BJ (cell line): Measurements from ENCODE around the gene PABPC1L2B. TPM values are rescaled to one million over a fixed set of nuclear protein-coding genes. Genes with fewer than 3 reads are reported as not detected.

Source experiments
- CTCF ChIA-PET: fragments of 350-600 bp; formaldehyde crosslinking; extraction: SDS; loops from one replicate; lab custom pipeline; 2021; ENCODE audit warnings: antibody characterized with exemption, inconsistent platforms; lab: Yijun Ruan, JAX
- POLR2A ChIA-PET: fragments of 300-600 bp; sonication (Branson Sonifier 250); formaldehyde crosslinking; extraction: SDS; loops from one replicate; lab custom pipeline; 2021; ENCODE audit warnings: antibody characterized with exemption; lab: Charles Lee
- DNase-seq: peaks from one replicate; pipeline ENCODE4 v3.0.0-alpha.2; 2011; ENCODE audit warnings: low read depth
- H3K27me3 ChIP-seq: 2 replicates; pipeline ENCODE4 v1.6.0; 2011; ENCODE audit warnings: low read length; ENCODE audit not compliant: control insufficient read depth, insufficient read depth
- H3K36me3 ChIP-seq: 2 replicates; pipeline ENCODE4 v1.5.1; 2011; ENCODE audit warnings: low read length; ENCODE audit not compliant: control insufficient read depth, insufficient read depth
- H3K4me3 ChIP-seq: 2 replicates; pipeline ENCODE4 v1.5.1; 2011; ENCODE audit warnings: low read depth, mild to moderate bottlenecking, control low read depth, low read length
- CTCF ChIP-seq: IDR thresholded peaks from 2 replicates; pipeline ENCODE4 v1.5.1; 2011; ENCODE audit warnings: low read depth, mild to moderate bottlenecking, control low read depth, inconsistent platforms, low read length, moderate library complexity; ENCODE audit not compliant: insufficient read depth
- polyA plus RNA-seq: library from polyadenylated mRNA; depleted of rRNA; stranded (reverse); fragments of >200 nt; gene quantifications from 2 replicates; pipeline ENCODE4 v1.2.3, GENCODE V29; 2011; rRNA removed

Gene PABPC1L2B
- polyA plus RNA-seq, 1 experiment = not detected

GRCh38 chrX:73028876-73029275, 26.1 kb downstream of the PABPC1L2B start:
- H3K36me3 ChIP-seq = no peaks in the 10 kb centered on the region
- no peak for DNase-seq
- POLR2A ChIA-PET = no interaction called here
- H3K27me3 ChIP-seq = no peaks in the 10 kb centered on the region
- CTCF ChIA-PET = no interaction called here
- no peak overlapping the region for H3K4me3 ChIP-seq
- no peak for TF ChIP-seq CTCF

Other genes starting within 250 kb of the PABPC1L2B start
- not detected in 2 replicates for gene DMRTC1B, start 226.0 kb upstream of the PABPC1L2B start, polyA plus RNA-seq
- gene FAM236B, start 220.3 kb upstream of the PABPC1L2B start, polyA plus RNA-seq = not detected in 2 replicates
- not detected in 2 replicates for gene FAM236D, start 194.7 kb upstream of the PABPC1L2B start, polyA plus RNA-seq
- not detected in 2 replicates for gene FAM236C, start 90.3 kb upstream of the PABPC1L2B start, polyA plus RNA-seq
- gene FAM236A, start 64.7 kb upstream of the PABPC1L2B start, polyA plus RNA-seq = not detected in 2 replicates
- gene DMRTC1, start 59.1 kb upstream of the PABPC1L2B start, polyA plus RNA-seq = not detected in 2 replicates
- not detected in 2 replicates for gene PABPC1L2A, start 76.6 kb downstream of the PABPC1L2B start, polyA plus RNA-seq
- not detected in 2 replicates for gene NAP1L2, start 211.9 kb downstream of the PABPC1L2B start, polyA plus RNA-seq